Prostate gland (tissue), 2 donors: ENCODE results near the gene INPP5A. TPM values are rescaled to one million over a fixed set of nuclear protein-coding genes. Genes with fewer than 3 reads are reported as not detected.
"Not testable (repeated sequence)": the region's sequence is repeated elsewhere in the genome, so short reads cannot be mapped to it uniquely, and the experiment has no call there.

Source experiments
- DNase-seq: peaks from one replicate; pipeline ENCODE4 v3.0.0-alpha.2; 2019; ENCODE audit warnings: low spot score
- H3K27ac ChIP-seq, 2 donors: fragments of 200-600 bp; sonication (generic); 2 replicates each; pipeline ENCODE4 v1.5.1; 2017 to 2019
- H3K27me3 ChIP-seq: fragments of 200-600 bp; sonication (generic); replicated peaks from 2 replicates; pipeline ENCODE4 v1.5.1; 2019; ENCODE audit not compliant: insufficient read depth
- H3K36me3 ChIP-seq, 2 donors: fragments of 200-600 bp; sonication (generic); 1 replicate in 1 of 2; 2 replicates in 1 of 2; pipeline versions ENCODE4 v1.5.1 to v1.8.1; 2017 to 2019
- H3K4me1 ChIP-seq: fragments of 200-600 bp; sonication (generic); replicated peaks from 2 replicates; pipeline ENCODE4 v1.5.1; 2019
- H3K4me3 ChIP-seq, 2 donors: fragments of 200-600 bp; sonication (generic); 2 replicates each; pipeline ENCODE4 v1.5.1; 2017 to 2019
- H3K9me3 ChIP-seq: fragments of 200-600 bp; sonication (generic); 2 replicates; pipeline ENCODE4 v1.5.1; 2017
- POLR2A ChIP-seq: fragments of 450-650 bp; IDR thresholded peaks from one replicate; pipeline ENCODE4 v1.6.1; 2016; ENCODE audit warnings: antibody characterized with exemption, mild to moderate bottlenecking
- POLR2AphosphoS5 ChIP-seq: sonication (generic); formaldehyde crosslinking; IDR thresholded peaks from one replicate; pipeline ENCODE4 v1.6.1; 2017; ENCODE audit warnings: antibody characterized with exemption
- WGBS: methylation state at CpG from one replicate; pipeline ENCODE4 v1.1.5; 2018; 5-methylcytosine and 5-hydroxymethylcytosine counted together
- intact Hi-C: fragments of 100-400 bp; cut with DNase I; formaldehyde crosslinking; loops from one replicate; pipeline ENCODE4 v1.14.2; 2022
- total RNA-seq, 2 donors: library from RNA; depleted of rRNA; stranded (reverse); fragments of >200 nt; gene quantifications; one replicate each; pipeline ENCODE4 v1.1.0, GENCODE V29; 2016
- TF ChIP-seq, protein P1 (sequence below), 4 experiments: fragments of 200-600 bp in 2 of 4; fragments of 450-650 bp in 2 of 4; sonication (generic) in 2 of 4; IDR thresholded peaks; 1 replicate in 3 of 4; 2 replicates in 1 of 4; pipeline ENCODE4 v1.5.1; 2016 to 2019; ENCODE audit warnings: antibody characterized with exemption in 4 of 4, mild to moderate bottlenecking in 2 of 4, moderate library complexity in 2 of 4

The INPP5A gene
- total RNA-seq, 2 donors from 2014 or later, result 49.5 to 83.3 TPM

DNA sequence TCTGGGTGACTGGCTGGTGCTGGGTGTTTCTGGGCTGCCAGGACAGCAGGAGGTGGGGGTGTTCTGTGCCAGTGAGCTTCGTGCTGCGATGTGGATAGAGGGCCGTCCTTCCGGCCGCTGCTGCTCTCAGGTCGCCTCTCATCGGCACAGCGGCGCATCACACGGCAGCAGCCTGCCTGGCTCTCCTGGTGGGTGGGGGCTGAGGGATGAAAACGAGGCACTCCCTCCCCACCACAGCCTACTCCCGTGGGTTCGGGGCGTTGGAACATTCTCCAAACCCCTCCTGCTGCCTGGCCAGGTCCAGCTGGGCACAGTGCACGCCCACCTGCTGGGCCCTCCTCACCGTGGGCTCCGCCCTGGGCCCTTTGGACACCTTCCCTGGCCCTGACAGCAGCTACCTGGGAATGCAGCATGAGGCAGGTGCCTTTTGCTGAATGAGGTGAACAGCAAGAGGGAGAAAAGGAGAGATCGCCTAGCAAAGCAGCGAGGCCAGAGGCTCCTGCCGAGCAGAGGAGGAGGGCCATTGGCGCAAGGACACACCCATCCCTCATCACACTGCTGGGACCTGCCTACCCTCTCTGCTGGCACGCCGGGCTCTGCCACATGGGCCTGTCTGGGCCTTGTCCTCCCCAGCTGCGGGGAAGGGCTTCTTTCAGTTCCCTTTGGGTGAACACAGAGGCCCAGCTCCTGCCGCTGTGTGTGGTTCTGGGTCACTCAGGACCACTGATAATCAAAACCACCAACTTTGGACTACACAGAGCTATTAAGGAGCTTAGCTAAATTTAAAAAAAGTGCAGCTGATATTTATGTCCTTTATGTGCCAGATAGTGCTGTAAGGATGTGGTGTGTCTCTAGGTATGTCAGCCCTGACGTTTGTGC, 33.4 kb downstream of the INPP5A start:
- H3K4me3 ChIP-seq, result no peak overlapping the region
- TF ChIP-seq POLR2AphosphoS5, result no peak
- TF ChIP-seq, protein P1, sequence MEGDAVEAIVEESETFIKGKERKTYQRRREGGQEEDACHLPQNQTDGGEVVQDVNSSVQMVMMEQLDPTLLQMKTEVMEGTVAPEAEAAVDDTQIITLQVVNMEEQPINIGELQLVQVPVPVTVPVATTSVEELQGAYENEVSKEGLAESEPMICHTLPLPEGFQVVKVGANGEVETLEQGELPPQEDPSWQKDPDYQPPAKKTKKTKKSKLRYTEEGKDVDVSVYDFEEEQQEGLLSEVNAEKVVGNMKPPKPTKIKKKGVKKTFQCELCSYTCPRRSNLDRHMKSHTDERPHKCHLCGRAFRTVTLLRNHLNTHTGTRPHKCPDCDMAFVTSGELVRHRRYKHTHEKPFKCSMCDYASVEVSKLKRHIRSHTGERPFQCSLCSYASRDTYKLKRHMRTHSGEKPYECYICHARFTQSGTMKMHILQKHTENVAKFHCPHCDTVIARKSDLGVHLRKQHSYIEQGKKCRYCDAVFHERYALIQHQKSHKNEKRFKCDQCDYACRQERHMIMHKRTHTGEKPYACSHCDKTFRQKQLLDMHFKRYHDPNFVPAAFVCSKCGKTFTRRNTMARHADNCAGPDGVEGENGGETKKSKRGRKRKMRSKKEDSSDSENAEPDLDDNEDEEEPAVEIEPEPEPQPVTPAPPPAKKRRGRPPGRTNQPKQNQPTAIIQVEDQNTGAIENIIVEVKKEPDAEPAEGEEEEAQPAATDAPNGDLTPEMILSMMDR (IDR thresholded peaks at IDR 0.05), result peak in 1 of 4 experiments; percentile 15
- TF ChIP-seq POLR2A, result peak; percentile 24
- H3K36me3 ChIP-seq, result no peaks in the 10 kb centered on the region
- intact Hi-C loops, result no loop called here
- H3K27ac ChIP-seq, result peak overlapping the region; percentile 62 to 75
- H3K4me1 ChIP-seq, result peaks cover 31% of the 10 kb centered on the region
- H3K27me3 ChIP-seq, result no peaks in the 10 kb centered on the region
- WGBS, result 39% methylated on average over 26 of the region's 26 CpGs
- DNase-seq, result peak; percentile 74
- no peaks in the 10 kb centered on the region for H3K9me3 ChIP-seq

DNA sequence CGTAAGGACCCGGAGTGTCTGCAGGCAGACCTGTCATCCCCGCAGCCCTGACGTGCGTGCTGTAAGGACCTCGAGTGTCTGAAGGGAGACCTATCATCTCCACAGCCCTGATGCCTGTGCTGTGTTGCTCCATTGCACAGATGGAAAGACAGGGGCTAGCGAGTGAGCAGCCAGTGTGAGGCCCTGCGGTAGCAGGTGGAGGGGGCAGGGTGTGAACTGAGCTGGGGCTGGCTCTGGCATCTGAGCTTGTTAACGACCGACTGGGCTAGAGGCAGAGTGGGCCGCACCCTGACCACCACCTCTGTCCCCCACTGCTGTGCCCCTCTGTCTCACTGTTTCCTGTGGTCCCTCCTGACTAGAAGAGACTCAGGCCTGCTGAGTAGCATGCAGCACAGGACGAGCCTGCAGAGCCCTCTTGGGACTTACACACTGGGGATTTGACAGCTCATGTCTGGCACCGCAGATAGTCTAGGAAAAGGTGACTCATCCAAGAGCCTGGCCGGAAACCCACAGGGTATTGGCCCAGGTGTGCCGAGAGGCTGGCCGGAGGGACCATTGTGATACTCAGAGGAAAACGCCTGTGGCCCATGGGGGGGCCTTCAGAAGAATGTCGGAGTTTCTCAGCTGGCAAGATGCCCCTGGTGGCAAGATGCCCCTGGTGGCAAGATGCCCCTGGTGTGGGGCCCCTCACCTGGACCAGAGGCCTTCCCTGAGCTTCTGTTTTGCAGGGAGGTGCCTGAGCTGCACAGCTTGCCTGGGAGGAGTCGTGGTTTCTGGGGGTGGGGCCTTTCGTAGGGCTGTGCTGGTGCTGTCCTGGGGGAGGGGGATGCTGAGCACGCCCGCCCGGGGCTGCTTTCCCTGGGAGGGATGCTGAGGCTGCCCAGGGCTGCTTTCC, 34.3 kb downstream of the INPP5A start:
- no peaks in the 10 kb centered on the region for H3K9me3 ChIP-seq
- H3K27me3 ChIP-seq, result no peaks in the 10 kb centered on the region
- TF ChIP-seq POLR2AphosphoS5, result peak; percentile 82
- TF ChIP-seq, protein P1 (IDR thresholded peaks at IDR 0.05), result no peak
- peak overlapping the region; percentile 62 to 75 for H3K27ac ChIP-seq
- peaks cover 40% of the 10 kb centered on the region for H3K4me1 ChIP-seq
- 33% methylated on average over 22 of the region's 23 CpGs for WGBS
- intact Hi-C loops, result no loop called here
- DNase-seq, result peak; percentile 83
- no peak overlapping the region for H3K4me3 ChIP-seq
- no peaks in the 10 kb centered on the region for H3K36me3 ChIP-seq

DNA sequence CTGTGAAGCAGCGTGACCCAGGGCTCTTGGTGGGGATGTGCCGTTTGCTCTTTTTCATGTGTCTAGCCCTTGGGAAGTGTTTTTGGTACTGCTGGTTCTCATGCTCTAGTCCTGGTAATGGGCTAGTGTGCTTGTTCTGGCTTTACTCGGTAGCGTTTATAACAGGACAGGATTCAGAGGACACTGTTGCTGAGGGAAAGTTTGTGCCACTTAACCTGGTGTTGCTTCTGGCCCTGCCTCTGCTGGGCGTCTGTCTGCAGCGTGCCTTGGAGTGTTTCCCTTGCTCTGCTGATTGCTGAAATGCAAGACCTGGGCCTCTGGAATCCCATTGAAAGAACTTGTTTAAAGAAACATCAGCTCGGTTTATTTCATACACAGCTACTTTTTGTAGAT, 35.0 kb downstream of the INPP5A start:
- DNase-seq, result no peak
- no peaks in the 10 kb centered on the region for H3K36me3 ChIP-seq
- TF ChIP-seq, protein P1 (IDR thresholded peaks at IDR 0.05), result no peak
- TF ChIP-seq POLR2A (no peak), POLR2AphosphoS5 (no peak)
- intact Hi-C loops, result no loop called here
- no peak overlapping the region for H3K4me3 ChIP-seq
- 16% methylated on average over 7 of the region's 7 CpGs for WGBS
- H3K27ac ChIP-seq, result peak overlapping the region; percentile 62 to 75
- H3K27me3 ChIP-seq, result no peaks in the 10 kb centered on the region
- peaks cover 46% of the 10 kb centered on the region for H3K4me1 ChIP-seq
- no peaks in the 10 kb centered on the region for H3K9me3 ChIP-seq

DNA sequence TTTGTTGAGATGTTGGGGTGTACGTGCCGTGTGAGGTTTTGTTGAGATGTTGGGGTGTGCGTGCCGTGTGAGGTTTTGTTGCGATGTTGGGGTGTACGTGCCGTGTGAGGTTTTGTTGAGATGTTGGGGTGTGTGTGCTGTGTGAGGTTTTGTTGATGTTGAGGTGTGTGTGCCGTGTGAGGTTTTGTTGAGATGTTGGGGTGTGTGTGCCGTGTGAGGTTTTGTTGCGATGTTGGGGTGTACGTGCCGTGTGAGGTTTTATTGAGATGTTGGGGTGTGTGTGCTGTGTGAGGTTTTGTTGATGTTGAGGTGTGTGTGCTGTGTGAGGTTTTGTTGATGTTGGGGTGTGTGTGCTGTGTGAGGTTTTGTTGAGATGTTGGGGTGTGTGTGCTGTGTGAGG, 35.4 kb downstream of the INPP5A start:
- H3K4me3 ChIP-seq, DNase-seq, H3K27me3 ChIP-seq, H3K36me3 ChIP-seq, intact Hi-C loops, H3K9me3 ChIP-seq: not testable (repeated sequence)
- WGBS, result 94% methylated on average over 12 of the region's 12 CpGs
- Histone ChIP-seq H3K27ac (peak overlapping the region; percentile 62 to 75), H3K4me1 (peaks cover 46% of the 10 kb centered on the region)

- H3K27ac ChIP-seq, result peak overlapping the region; percentile 90 to 94
- DNase-seq, result no peak
- no peaks in the 10 kb centered on the region for H3K36me3 ChIP-seq
- H3K4me3 ChIP-seq, result no peak overlapping the region
- H3K9me3 ChIP-seq, result no peaks in the 10 kb centered on the region
- no peaks in the 10 kb centered on the region for H3K27me3 ChIP-seq
- no peak for TF ChIP-seq POLR2A
- TF ChIP-seq, protein P1 (IDR thresholded peaks at IDR 0.05), result no peak
- TF ChIP-seq POLR2AphosphoS5, result no peak
- intact Hi-C loops, result no loop called here
- 94% methylated on average over 8 of the region's 8 CpGs for WGBS
- H3K4me1 ChIP-seq, result peaks cover 46% of the 10 kb centered on the region
Measured at GRCh38 chr10:132574288-132574687, 36.7 kb downstream of the INPP5A start.
